HG02610 (cell line): Measurements from ENCODE around the gene CLEC4E.
A peak's percentile ranks its signal among the peaks of the same experiment; 100 is the strongest.
"Not testable (repeated sequence)": the region's sequence is repeated elsewhere in the genome, so short reads cannot be mapped to it uniquely, and the experiment has no call there.

Source experiments
- ATAC-seq: cut with Tn5 transposase; IDR thresholded peaks from one replicate; pipeline ENCODE4 v1.9.1; 2021; ENCODE audit warnings: mild to moderate bottlenecking, moderate library complexity; ENCODE audit not compliant: unreplicated experiment

Gene CLEC4E

GRCh38 chr12:8540831-8541230 lies at the start of gene CLEC4E:
Gene CLEC4E, minus strand, starts transcription at chr12:8540905. Its CDS starts 108 bp downstream, at chr12:8540797.
- not testable (repeated sequence) for ATAC-seq

- no peak for ATAC-seq
Observed at GRCh38 chr12:8589679-8590078, 49.0 kb upstream of the CLEC4E start.

- not testable (repeated sequence) for ATAC-seq
Observed at GRCh38 chr12:8584478-8584877, 43.8 kb upstream of the CLEC4E start.

DNA sequence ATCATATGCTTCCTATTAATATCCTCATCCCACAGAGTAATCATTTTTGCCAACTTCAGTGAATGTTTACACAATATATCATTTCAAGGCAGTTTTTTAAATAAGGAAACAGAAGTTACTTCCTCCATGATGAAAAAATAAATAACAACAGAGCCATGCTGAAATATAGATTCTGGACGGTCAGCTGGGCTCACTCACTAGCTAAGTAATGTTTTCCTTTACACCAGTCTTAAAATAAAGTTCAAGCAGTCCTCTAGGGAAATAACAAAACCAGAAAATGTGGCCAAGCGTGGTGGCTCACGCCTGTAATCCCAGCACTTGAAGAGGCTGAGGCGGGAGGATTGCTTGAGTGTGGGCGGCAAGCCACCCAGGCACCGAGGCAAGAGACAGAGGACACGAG lies 43.3 kb upstream of the CLEC4E start:
- no peak for ATAC-seq

DNA sequence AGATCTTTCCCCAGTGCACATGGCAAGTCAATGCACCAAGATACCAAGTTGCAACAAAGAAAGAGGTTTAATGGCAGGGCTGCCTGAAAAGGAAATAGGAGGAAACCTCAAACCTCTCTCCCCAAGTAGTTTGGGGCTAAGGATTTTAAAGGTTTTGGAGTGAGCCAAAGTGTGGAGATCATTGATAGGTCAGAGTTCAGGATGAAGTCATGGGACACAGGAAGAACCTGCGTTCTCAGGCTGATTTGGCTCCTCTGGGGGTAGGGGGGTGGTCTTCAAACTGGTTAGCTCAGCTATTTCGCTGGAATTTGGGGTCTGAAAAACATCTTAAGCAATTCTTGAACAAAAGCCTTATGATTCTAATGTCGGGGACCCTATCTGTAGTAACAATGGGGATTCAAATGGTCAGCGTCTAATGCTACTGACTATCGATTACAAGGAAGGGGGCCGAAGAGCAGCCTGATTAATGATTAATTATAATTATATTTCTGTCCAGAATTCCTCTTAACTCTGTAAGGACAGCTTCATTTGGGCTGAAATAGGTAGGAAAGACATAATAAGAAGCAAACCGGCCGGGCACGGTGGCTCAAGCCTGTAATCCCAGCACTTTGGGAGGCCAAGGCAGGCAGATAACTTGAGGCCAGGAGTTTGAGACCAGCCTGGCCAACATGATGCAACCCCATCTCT lies 40.5 kb upstream of the CLEC4E start:
- no peak for ATAC-seq

- no peak for ATAC-seq
Observed at GRCh38 chr12:8577879-8578278, 37.2 kb upstream of the CLEC4E start.

- no peak for ATAC-seq
Observed at GRCh38 chr12:8572507-8572906, 31.8 kb upstream of the CLEC4E start.

DNA sequence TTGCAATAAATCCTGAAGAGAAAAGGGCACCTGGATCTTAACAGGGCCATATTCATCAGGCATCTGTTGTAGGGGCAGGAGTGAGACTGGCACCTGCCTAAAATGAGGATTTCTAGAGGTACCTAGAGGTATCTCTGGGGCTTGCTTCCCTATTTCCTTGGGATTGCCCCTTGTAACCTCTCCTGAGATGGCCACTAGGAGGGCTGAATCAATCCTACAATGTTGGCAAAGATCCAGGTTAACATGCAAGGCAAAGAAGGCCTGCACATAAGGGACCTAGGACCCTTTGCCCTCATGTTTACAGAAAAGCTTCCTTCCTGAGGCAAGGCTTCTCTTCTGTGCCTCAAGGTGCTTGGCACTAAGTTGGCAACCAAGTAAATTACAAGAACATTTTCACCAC lies 25.8 kb upstream of the CLEC4E start:
- ATAC-seq, result no peak

DNA sequence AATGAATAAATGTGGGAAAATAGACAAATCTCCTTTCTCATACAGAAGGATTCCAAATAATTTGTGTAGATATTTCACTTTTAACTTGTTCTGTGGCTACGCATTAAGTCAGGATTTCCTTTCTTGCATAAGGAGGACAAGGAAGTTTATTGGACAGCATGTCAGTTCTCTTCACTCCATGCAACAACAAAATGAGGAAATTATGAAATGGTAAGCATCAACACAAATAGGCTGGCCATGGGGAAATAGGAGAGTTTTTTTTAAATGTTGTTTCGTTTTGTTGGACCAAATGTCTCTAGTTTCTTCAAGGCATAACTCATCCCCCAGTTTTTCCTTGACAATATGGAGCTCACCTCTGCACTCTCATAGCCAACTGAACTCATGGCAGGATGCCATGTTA lies 25.3 kb upstream of the CLEC4E start:
- ATAC-seq, result not testable (repeated sequence)

DNA sequence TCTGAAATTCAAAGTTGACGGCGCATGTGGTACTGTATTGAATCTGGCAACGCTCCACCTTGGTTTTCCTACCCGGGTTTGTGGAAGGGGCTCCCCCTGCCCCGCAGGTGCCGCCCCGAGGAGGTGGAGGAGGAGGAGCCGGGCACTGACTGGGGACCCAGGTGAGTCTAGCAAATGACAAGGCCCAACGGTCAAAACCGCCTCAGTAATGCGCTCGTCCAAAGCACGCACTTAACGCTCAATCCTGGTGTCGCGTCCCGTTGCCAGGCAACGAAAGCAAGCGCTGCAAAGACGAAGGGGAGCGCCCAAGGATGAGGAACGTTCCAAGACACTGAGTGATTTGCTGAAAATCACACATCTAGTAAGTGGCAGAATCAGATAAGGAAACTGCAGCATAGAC lies 24.0 kb upstream of the CLEC4E start:
- no peak for ATAC-seq

GRCh38 chr12:8563356-8563755 lies 22.7 kb upstream of the CLEC4E start:
- ATAC-seq, result no peak

- no peak for ATAC-seq
Observed at GRCh38 chr12:8562310-8562709, 21.6 kb upstream of the CLEC4E start.

GRCh38 chr12:8561011-8561410 lies 20.3 kb upstream of the CLEC4E start:
- ATAC-seq, result no peak

DNA sequence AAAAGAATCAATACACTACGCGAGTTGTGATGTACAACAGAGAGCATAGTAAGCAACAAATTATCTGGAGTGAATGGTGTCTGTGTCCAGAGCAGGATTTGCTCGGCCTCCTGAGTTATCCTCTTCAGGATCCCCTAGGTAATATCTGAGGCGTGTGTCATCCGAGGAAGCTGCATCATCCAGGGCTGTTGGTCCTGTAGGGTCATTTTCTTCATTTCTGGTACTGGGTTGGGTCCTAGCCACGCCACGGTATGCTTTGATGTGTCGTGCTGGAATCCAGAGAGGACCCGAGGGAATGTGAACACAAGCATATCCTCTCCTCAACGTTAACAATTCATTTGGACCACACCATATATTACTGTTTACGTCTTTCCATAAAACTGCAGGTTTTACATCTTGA lies 19.0 kb upstream of the CLEC4E start:
- no peak for ATAC-seq

DNA sequence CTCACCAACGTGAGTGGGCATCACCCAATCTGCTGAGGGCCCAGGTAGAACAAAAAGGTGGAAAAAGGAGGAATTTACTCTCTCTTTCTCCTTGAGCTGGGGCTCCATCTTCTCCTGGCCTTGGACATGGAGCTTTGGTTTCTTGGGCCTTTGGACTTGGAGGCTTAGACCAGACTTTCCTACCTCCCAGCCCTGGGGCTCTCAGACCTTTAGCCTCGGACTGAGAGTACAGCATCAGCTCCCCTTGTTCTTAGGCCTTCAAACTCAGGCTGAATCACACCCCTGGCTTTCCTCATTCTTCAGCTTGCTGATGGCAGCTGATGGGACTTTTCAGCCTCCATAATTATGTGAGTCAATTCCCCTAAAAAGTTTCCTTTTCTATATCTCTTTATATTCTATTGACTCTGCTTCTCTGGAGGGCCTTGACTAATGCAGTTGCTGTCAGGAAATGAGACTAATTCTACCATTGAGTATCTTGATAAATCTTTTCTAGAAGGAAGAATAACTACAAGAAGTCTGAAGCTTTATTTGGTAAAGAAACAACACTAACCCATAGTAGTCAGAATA lies 15.9 kb upstream of the CLEC4E start:
- no peak for ATAC-seq

GRCh38 chr12:8554451-8555195 lies 13.9 kb upstream of the CLEC4E start:
- ATAC-seq, result no peak

DNA sequence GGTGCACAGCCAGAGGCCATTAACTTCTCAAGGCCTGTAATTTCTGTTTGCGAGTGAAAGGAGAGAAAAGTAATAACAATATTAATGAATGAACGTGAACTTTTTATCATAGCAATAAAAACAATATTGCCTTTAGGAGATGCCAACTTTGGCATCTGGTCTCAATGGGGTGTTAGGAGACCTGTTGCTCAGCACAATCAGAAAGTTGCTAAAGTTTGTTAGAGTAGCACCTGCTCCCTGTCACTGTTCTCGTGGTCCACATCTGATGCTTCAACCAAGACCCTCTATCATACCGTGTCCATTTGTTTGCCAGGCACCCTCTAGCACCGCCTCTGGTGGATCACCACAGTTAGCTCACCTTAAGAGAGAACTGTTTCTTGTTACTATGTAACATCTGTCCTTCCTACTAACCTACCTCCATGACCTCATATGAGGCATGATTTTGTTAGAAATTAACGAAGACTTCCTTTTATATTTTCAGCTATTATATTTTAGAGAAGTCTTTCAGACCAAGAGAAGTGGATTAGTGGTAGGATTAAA lies 12.5 kb upstream of the CLEC4E start:
- ATAC-seq, result no peak

DNA sequence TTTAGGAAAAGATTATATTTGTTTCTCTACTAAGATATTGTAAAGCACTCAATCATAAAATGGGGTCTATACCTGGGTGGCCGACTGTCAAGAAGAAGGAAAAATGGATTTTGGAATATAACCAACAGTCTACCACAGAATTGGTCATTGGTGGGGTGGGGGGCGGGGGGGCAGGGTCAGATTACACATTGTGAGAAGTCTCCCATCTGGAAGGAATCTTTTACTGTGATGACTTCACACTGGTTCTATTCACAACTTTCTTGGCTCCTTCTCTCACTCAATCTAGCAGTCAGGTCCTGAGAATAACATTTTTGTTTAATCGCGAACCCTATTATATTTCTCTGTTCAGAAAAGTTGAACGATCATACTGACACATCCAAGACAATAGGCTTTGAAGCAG lies 8.7 kb upstream of the CLEC4E start:
- no peak for ATAC-seq

DNA sequence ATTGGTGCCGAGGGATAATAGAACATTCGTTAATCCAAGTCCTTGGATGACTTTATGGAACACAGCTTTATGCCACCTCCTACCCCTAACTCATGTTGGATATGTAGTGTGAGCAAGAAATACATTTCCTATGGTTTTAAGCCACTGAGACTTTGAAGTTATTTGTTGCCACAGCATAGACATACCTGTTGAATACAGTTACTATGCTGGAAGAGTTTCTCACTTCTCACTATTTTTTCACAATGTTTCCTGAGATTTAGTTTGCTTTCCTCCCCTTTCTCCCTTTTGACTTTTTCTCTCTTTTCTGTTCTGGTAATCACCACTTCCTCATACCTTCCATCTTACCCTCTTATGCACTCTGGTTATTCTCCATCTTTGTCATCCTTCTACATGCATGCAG lies 7.5 kb upstream of the CLEC4E start:
- no peak for ATAC-seq

- ATAC-seq, result no peak
Observed at GRCh38 chr12:8547645-8548044, 6.9 kb upstream of the CLEC4E start.

GRCh38 chr12:8546591-8546990 lies 5.9 kb upstream of the CLEC4E start:
- ATAC-seq, result no peak

- peak; percentile 46 for ATAC-seq
Observed at GRCh38 chr12:8544295-8544694, 3.6 kb upstream of the CLEC4E start.
